Cardiac muscle cell (in vitro differentiated cells and primary cell): ENCODE results near the gene PPM1H. TPM values are rescaled to one million over a fixed set of nuclear protein-coding genes. Genes with fewer than 3 reads are reported as not detected.

Source experiments
- DNase-seq, 2 donors: peaks; one replicate each; pipeline versions ENCODE4 v3.0.0 to v3.0.0-alpha.2; 2010 to 2017; ENCODE audit warnings: low read depth in 1 of 2, low spot score in 1 of 2
- H3K27ac ChIP-seq: fragments of 200-600 bp; sonication (generic); 2 replicates; pipeline ENCODE4 v1.5.1; 2016
- H3K27me3 ChIP-seq: fragments of 200-600 bp; sonication (generic); 2 replicates; pipeline ENCODE4 v1.6.0; 2016; ENCODE audit warnings: control low read depth
- H3K36me3 ChIP-seq: fragments of 200-600 bp; sonication (generic); 2 replicates; pipeline ENCODE4 v1.5.1; 2016; ENCODE audit warnings: control low read depth
- H3K4me1 ChIP-seq: fragments of 200-600 bp; sonication (generic); 2 replicates; pipeline ENCODE4 v1.8.1; 2017; ENCODE audit warnings: low read depth, mild to moderate bottlenecking, mixed run types
- H3K4me3 ChIP-seq: fragments of 200-600 bp; sonication (generic); 2 replicates; pipeline ENCODE4 v1.5.1; 2016; ENCODE audit warnings: mild to moderate bottlenecking
- H3K9me3 ChIP-seq: fragments of 200-600 bp; sonication (generic); 2 replicates; pipeline ENCODE4 v1.5.1; 2017; ENCODE audit warnings: low read depth, mild to moderate bottlenecking, control low read depth
- CTCF ChIP-seq: IDR thresholded peaks from 2 replicates; pipeline ENCODE4 v1.5.1; 2012; ENCODE audit warnings: low read depth, mild to moderate bottlenecking, low read length
- polyA plus RNA-seq: library from polyadenylated mRNA; unstranded; fragments of >200 nt; fragmentation: Nextera tagmentation; extraction: Ambion mirVana; gene quantifications from 2 replicates; pipeline ENCODE4 v1.2.1, GENCODE V29; 2016
- total RNA-seq: library from RNA; depleted of rRNA; stranded (reverse); fragments of >200 nt; gene quantifications from 2 replicates; pipeline ENCODE4 v1.2.3, GENCODE V29; 2016

The PPM1H gene
- total and polyA plus RNA-seq, 2 experiments from 2014 or later, result 2.9 to 3.3 TPM

- no peak for DNase-seq
- Histone ChIP-seq H3K27ac (no peak overlapping the region), H3K9me3 (no peaks in the 10 kb centered on the region), H3K4me1 (no peaks in the 10 kb centered on the region), H3K27me3 (peaks cover 98% of the 10 kb centered on the region), H3K36me3 (no peaks in the 10 kb centered on the region), H3K4me3 (no peak overlapping the region)
- no peak for TF ChIP-seq CTCF
These were observed 74.9 kb downstream of the PPM1H start for GRCh38 chr12:62860020-62860419.

GRCh38 chr12:62859321-62859737 is 75.6 kb downstream of the PPM1H start:
- peaks cover 98% of the 10 kb centered on the region for H3K27me3 ChIP-seq
- H3K27ac ChIP-seq, result no peak overlapping the region
- no peak for TF ChIP-seq CTCF
- H3K4me3 ChIP-seq, result no peak overlapping the region
- no peak for DNase-seq
- H3K9me3 ChIP-seq, result no peaks in the 10 kb centered on the region
- no peaks in the 10 kb centered on the region for H3K36me3 ChIP-seq
- no peaks in the 10 kb centered on the region for H3K4me1 ChIP-seq

- no peak for DNase-seq
These were observed 78.5 kb downstream of the PPM1H start for GRCh38 chr12:62856454-62856853.

GRCh38 chr12:62854024-62854423 is 80.9 kb downstream of the PPM1H start:
- Histone ChIP-seq H3K27me3 (peaks cover 80% of the 10 kb centered on the region), H3K27ac (no peak overlapping the region), H3K4me1 (no peaks in the 10 kb centered on the region), H3K36me3 (no peaks in the 10 kb centered on the region), H3K4me3 (no peak overlapping the region), H3K9me3 (no peaks in the 10 kb centered on the region)
- no peak for DNase-seq
- no peak for TF ChIP-seq CTCF

More at GRCh38 chr12:62856454-62856853, 78.5 kb downstream of the PPM1H start:
- TF ChIP-seq CTCF, result no peak
- Histone ChIP-seq H3K4me1 (no peaks in the 10 kb centered on the region), H3K4me3 (no peak overlapping the region), H3K27ac (no peak overlapping the region), H3K9me3 (no peaks in the 10 kb centered on the region), H3K36me3 (no peaks in the 10 kb centered on the region), H3K27me3 (peaks cover 95% of the 10 kb centered on the region)

- no peaks in the 10 kb centered on the region for H3K4me1 ChIP-seq
- no peak for TF ChIP-seq CTCF
These were observed 85.6 kb downstream of the PPM1H start for GRCh38 chr12:62849398-62849797.

GRCh38 chr12:62848418-62848817 is 86.5 kb downstream of the PPM1H start:
- Histone ChIP-seq H3K9me3 (no peaks in the 10 kb centered on the region), H3K27ac (no peak overlapping the region), H3K36me3 (no peaks in the 10 kb centered on the region), H3K27me3 (peaks cover 80% of the 10 kb centered on the region), H3K4me1 (no peaks in the 10 kb centered on the region), H3K4me3 (no peak overlapping the region)
- TF ChIP-seq CTCF, result no peak
- peak in 1 of 2 donors; percentile 12 for DNase-seq

More at GRCh38 chr12:62849398-62849797, 85.6 kb downstream of the PPM1H start:
- Histone ChIP-seq H3K27me3 (peaks cover 80% of the 10 kb centered on the region), H3K4me3 (no peak overlapping the region), H3K9me3 (no peaks in the 10 kb centered on the region), H3K27ac (no peak overlapping the region), H3K36me3 (no peaks in the 10 kb centered on the region)
- peak in 1 of 2 donors; percentile 61 for DNase-seq
